Measurements from ENCODE around the gene ANXA2R. TPM values are rescaled to one million over a fixed set of nuclear protein-coding genes. Genes with fewer than 3 reads are reported as not detected.
A peak's percentile ranks its signal among the peaks of the same experiment; 100 is the strongest.

The ANXA2R gene
- total and polyA plus RNA-seq, 2 of the 13 experiments (the other 11 are each of a cell fraction or from before 2014, with no cell fraction given) = 0.95 to 1.3 TPM

DNA sequence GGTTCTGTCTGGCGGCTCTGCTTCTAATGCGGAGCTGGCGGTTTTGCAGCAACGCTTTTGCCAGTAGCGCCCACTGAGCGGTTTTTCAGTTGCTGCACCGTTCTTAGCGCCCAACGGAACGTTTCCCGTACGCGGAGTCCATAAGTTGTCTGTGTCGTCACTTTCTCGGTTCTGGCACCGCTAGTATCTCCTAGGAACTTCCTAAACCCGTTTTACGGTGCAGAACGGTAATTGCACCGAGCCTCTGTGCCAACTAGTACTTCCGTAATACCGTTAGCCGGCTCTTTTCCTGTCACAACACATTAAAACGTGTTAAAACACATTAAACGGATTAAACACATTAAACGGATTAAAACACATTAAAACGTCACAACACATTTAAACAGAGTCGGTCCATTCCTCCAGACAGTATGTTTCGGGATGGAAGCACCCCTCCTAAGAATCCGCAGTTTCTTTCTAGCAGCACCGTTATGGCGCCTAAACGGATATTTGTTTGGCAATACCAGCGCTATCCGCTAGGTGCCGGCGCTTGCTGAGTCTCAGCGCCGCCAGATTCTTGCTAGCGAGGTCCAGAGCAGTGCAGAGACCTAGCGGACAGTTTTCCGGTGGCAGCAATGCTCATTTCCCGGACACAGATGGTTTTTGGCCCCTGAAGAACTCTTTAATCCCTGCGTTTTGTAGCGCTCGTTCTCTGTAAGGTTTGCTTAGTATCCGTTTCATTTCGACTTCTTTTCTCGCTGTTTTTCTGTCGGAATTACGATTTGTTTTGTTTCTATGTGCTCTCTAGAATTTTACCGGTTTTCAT lies 45.4 kb downstream of the ANXA2R start (continued):
- TF ChIP-seq KMT2B (CRISPR knock-in tag; IDR thresholded peaks at IDR 0.05) (peak; percentile 82; the same call in 1 of the 2 replicates), NR2F2 (IDR thresholded peaks at IDR 0.05; ENCODE audit: borderline replicate concordance, low read depth) (no peak), MTA3 (CRISPR knock-in tag; IDR thresholded peaks at IDR 0.05) (no peak), SMAD9 (CRISPR knock-in tag; IDR thresholded peaks at IDR 0.05) (0 out of 2 replicates have a peak, but pooled peaks have one; percentile 27), ZNF556 (CRISPR knock-in tag; IDR thresholded peaks at IDR 0.05; ENCODE audit: borderline replicate concordance) (peak; percentile 80; the same call in 1 of the 2 replicates), ZNF468 (CRISPR knock-in tag; IDR thresholded peaks at IDR 0.05) (no peak), ARID2 (CRISPR knock-in tag; IDR thresholded peaks at IDR 0.05; ENCODE audit: borderline replicate concordance) (peak; percentile 70; the same call in 1 of the 2 replicates), TAF1 (CRISPR knock-in tag; IDR thresholded peaks at IDR 0.05) (peak; percentile 55; the same call in 1 of the 2 replicates), MAZ (IDR thresholded peaks at IDR 0.05; ENCODE audit: borderline replicate concordance, low read depth, low read length) (no peak), MAZ (CRISPR knock-in tag; IDR thresholded peaks at IDR 0.05; ENCODE audit: low read depth) (peak; percentile 45; the same call in 1 of the 2 replicates)
- TF ChIP-seq, protein P1, sequence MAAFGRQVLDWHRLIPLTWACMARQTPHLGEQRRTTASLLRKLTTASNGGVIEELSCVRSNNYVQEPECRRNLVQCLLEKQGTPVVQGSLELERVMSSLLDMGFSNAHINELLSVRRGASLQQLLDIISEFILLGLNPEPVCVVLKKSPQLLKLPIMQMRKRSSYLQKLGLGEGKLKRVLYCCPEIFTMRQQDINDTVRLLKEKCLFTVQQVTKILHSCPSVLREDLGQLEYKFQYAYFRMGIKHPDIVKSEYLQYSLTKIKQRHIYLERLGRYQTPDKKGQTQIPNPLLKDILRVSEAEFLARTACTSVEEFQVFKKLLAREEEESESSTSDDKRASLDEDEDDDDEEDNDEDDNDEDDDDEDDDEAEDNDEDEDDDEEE (CRISPR knock-in tag; IDR thresholded peaks at IDR 0.05) = no peak
- TF ChIP-seq, protein P2, sequence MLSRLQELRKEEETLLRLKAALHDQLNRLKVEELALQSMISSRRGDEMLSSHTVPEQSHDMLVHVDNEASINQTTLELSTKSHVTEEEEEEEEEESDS (CRISPR knock-in tag; IDR thresholded peaks at IDR 0.05; ENCODE audit: borderline replicate concordance) = no peak
- TF ChIP-seq, protein P3, sequence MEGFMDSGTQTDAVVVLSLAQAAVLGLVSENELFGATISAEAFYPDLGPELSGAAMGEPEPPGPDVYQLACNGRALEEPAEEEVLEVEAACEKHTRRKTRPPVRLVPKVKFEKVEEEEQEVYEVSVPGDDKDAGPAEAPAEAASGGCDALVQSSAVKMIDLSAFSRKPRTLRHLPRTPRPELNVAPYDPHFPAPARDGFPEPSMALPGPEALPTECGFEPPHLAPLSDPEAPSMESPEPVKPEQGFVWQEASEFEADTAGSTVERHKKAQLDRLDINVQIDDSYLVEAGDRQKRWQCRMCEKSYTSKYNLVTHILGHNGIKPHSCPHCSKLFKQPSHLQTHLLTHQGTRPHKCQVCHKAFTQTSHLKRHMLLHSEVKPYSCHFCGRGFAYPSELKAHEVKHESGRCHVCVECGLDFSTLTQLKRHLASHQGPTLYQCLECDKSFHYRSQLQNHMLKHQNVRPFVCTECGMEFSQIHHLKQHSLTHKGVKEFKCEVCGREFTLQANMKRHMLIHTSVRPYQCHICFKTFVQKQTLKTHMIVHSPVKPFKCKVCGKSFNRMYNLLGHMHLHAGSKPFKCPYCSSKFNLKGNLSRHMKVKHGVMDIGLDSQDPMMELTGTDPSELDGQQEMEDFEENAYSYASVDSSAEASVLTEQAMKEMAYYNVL (CRISPR knock-in tag; IDR thresholded peaks at IDR 0.05; ENCODE audit: borderline replicate concordance) = no peak; the same call in 1 of the 2 replicates
- TF ChIP-seq, protein P4, sequence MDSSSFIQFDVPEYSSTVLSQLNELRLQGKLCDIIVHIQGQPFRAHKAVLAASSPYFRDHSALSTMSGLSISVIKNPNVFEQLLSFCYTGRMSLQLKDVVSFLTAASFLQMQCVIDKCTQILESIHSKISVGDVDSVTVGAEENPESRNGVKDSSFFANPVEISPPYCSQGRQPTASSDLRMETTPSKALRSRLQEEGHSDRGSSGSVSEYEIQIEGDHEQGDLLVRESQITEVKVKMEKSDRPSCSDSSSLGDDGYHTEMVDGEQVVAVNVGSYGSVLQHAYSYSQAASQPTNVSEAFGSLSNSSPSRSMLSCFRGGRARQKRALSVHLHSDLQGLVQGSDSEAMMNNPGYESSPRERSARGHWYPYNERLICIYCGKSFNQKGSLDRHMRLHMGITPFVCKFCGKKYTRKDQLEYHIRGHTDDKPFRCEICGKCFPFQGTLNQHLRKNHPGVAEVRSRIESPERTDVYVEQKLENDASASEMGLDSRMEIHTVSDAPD (CRISPR knock-in tag; IDR thresholded peaks at IDR 0.05) = peak; percentile 82; the same call in 1 of the 2 replicates
- TF ChIP-seq, protein P5, sequence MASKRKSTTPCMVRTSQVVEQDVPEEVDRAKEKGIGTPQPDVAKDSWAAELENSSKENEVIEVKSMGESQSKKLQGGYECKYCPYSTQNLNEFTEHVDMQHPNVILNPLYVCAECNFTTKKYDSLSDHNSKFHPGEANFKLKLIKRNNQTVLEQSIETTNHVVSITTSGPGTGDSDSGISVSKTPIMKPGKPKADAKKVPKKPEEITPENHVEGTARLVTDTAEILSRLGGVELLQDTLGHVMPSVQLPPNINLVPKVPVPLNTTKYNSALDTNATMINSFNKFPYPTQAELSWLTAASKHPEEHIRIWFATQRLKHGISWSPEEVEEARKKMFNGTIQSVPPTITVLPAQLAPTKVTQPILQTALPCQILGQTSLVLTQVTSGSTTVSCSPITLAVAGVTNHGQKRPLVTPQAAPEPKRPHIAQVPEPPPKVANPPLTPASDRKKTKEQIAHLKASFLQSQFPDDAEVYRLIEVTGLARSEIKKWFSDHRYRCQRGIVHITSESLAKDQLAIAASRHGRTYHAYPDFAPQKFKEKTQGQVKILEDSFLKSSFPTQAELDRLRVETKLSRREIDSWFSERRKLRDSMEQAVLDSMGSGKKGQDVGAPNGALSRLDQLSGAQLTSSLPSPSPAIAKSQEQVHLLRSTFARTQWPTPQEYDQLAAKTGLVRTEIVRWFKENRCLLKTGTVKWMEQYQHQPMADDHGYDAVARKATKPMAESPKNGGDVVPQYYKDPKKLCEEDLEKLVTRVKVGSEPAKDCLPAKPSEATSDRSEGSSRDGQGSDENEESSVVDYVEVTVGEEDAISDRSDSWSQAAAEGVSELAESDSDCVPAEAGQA (IDR thresholded peaks at IDR 0.05; ENCODE audit: low read depth) = 0 out of 2 replicates have a peak, but pooled peaks have one; percentile 41
- TF ChIP-seq, protein P5 (CRISPR knock-in tag; IDR thresholded peaks at IDR 0.05; ENCODE audit: borderline replicate concordance) = no peak
